Measurements from ENCODE around the gene MYOCOS. TPM values are rescaled to one million over a fixed set of nuclear protein-coding genes. Genes with fewer than 3 reads are reported as not detected.
"Not testable (repeated sequence)": the region's sequence is repeated elsewhere in the genome, so short reads cannot be mapped to it uniquely, and the experiment has no call there.

MYOCOS gene
- total RNA-seq, 1 experiment from 2014 or later = not detected

DNA sequence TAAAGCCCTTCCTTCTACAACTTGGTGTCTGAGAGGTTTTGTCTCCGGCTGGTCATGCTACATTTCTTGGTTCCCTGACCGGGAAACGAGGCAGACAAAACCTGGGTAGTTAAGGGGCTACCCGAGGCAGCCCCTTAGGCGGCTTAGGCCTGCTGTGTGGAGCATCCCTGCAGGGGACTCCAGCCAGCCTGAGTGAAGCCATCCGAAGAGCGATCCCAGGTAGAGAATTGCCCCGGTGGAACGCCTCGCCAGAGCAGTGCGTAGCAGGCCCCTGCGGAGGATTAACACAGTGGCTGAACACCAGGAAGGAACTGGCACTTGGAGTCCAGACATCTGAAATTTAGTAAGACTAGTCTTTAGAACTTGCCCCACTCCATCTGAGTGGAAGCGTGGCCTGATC, 21.2 kb upstream of the MYOCOS start:
- Histone ChIP-seq H3K4me3 (ENCODE audit: low read depth in 2 of 2, low read length in 2 of 2) (no peak overlapping the region), H3K27ac (ENCODE audit: low read length) (no peak overlapping the region), H3K4me1 (ENCODE audit: control insufficient read depth, insufficient read depth, low read length) (no peaks in the 10 kb centered on the region), H3K36me3 (ENCODE audit: control insufficient read depth, insufficient read depth, low read length) (no peaks in the 10 kb centered on the region), H3K9me3 (ENCODE audit: control insufficient read depth, insufficient read depth, low read depth, low read length) (no peaks in the 10 kb centered on the region), H3K27me3 (ENCODE audit: control insufficient read depth, insufficient read depth, low read length) (no peaks in the 10 kb centered on the region)
- TF ChIP-seq TCF7L2 (IDR thresholded peaks at IDR 0.05; ENCODE audit: low read depth, low read length) = no peak
- no peak for TF ChIP-seq SIN3A (IDR thresholded peaks at IDR 0.05; ENCODE audit: borderline replicate concordance, insufficient read depth, low read depth, low read length)
- TF ChIP-seq, protein P1, sequence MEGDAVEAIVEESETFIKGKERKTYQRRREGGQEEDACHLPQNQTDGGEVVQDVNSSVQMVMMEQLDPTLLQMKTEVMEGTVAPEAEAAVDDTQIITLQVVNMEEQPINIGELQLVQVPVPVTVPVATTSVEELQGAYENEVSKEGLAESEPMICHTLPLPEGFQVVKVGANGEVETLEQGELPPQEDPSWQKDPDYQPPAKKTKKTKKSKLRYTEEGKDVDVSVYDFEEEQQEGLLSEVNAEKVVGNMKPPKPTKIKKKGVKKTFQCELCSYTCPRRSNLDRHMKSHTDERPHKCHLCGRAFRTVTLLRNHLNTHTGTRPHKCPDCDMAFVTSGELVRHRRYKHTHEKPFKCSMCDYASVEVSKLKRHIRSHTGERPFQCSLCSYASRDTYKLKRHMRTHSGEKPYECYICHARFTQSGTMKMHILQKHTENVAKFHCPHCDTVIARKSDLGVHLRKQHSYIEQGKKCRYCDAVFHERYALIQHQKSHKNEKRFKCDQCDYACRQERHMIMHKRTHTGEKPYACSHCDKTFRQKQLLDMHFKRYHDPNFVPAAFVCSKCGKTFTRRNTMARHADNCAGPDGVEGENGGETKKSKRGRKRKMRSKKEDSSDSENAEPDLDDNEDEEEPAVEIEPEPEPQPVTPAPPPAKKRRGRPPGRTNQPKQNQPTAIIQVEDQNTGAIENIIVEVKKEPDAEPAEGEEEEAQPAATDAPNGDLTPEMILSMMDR (IDR thresholded peaks at IDR 0.05) = no peak
- TF ChIP-seq POLR2AphosphoS5 (IDR thresholded peaks at IDR 0.05; ENCODE audit: low read depth, low read length) = no peak
- TF ChIP-seq, protein P2, sequence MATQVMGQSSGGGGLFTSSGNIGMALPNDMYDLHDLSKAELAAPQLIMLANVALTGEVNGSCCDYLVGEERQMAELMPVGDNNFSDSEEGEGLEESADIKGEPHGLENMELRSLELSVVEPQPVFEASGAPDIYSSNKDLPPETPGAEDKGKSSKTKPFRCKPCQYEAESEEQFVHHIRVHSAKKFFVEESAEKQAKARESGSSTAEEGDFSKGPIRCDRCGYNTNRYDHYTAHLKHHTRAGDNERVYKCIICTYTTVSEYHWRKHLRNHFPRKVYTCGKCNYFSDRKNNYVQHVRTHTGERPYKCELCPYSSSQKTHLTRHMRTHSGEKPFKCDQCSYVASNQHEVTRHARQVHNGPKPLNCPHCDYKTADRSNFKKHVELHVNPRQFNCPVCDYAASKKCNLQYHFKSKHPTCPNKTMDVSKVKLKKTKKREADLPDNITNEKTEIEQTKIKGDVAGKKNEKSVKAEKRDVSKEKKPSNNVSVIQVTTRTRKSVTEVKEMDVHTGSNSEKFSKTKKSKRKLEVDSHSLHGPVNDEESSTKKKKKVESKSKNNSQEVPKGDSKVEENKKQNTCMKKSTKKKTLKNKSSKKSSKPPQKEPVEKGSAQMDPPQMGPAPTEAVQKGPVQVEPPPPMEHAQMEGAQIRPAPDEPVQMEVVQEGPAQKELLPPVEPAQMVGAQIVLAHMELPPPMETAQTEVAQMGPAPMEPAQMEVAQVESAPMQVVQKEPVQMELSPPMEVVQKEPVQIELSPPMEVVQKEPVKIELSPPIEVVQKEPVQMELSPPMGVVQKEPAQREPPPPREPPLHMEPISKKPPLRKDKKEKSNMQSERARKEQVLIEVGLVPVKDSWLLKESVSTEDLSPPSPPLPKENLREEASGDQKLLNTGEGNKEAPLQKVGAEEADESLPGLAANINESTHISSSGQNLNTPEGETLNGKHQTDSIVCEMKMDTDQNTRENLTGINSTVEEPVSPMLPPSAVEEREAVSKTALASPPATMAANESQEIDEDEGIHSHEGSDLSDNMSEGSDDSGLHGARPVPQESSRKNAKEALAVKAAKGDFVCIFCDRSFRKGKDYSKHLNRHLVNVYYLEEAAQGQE (IDR thresholded peaks at IDR 0.05; ENCODE audit: insufficient read depth in 1 of 2, low read depth in 2 of 2, low read length in 1 of 2) = no peak
- in situ Hi-C loops (cut with HindIII; ENCODE audit: low pct_unique_long_range_greater_than_20kb, low sequenced_read_pairs) = no loop called here
- ChIA-PET POLR2A (no interaction called here), CTCF (no interaction called here)
- intact Hi-C loops (cut with micrococcal nuclease; ENCODE audit: unreplicated experiment) = no loop called here
- ATAC-seq (no peak), DNase-seq (ENCODE audit: low read depth, low spot score) (no peak)
- BruUV-seq (replicated peaks) = no TSS peak

DNA sequence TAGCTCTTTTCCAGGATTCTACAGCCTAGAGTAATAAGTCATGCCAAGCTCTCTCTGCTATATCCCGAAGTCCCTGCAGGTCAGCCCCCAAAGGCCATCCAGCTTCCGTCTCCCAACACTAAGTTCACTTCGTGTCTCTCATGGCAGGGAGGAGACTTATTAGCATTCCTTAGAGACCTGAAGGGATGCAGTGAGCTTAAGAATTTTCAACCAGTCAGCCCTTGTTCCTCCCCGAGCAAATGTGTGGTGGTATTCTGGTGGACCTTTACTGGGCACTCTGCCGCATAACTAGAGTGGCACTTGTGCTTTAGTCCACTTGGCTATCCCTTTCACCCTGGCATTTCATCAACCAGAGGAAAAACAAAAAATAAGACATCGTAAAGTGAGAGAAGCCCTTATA, 19.0 kb upstream of the MYOCOS start:
- CTCF ChIA-PET; H3K27me3 ChIP-seq (ENCODE audit: control insufficient read depth, insufficient read depth, low read length); H3K4me1 ChIP-seq (ENCODE audit: control insufficient read depth, insufficient read depth, low read length); H3K27ac ChIP-seq (ENCODE audit: low read length); H3K4me3 ChIP-seq (ENCODE audit: low read depth in 2 of 2, low read length in 2 of 2); BruUV-seq (replicated peaks); in situ Hi-C loops (cut with HindIII; ENCODE audit: low pct_unique_long_range_greater_than_20kb, low sequenced_read_pairs); H3K36me3 ChIP-seq (ENCODE audit: control insufficient read depth, insufficient read depth, low read length); H3K9me3 ChIP-seq (ENCODE audit: control insufficient read depth, insufficient read depth, low read depth, low read length); intact Hi-C loops (cut with micrococcal nuclease; ENCODE audit: unreplicated experiment); POLR2A ChIA-PET; ATAC-seq; DNase-seq (ENCODE audit: low read depth, low spot score): not testable (repeated sequence)

DNA sequence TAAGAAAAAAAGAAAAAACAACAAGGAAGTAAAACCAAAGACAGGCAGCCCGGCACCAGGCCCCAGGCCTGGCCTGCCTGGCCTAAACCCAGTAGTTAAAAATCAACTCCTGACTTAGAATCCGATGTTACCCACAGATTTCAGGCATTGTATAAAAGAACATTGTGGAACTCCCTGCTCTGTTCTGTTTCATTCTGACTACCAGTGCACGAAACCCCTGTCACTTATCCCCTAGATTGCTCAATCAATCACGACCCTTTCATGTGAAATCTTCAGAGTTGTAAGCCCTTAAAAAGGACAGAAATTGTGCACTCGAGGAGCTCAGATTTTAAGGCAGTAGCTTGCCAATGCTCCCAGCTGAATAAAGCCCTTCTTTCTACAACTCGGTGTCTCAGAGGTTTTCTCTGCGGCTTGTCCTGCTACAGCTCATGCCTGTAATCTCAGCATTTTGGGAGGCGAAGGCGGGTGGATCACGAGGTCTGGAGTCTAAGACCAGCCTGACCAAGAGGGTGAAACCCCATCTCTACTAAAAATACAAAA, 15.6 kb upstream of the MYOCOS start:
- DNase-seq (ENCODE audit: low read depth, low spot score) = no peak
- TF ChIP-seq TCF7L2 (IDR thresholded peaks at IDR 0.05; ENCODE audit: low read depth, low read length) = no peak
- TF ChIP-seq, protein P1 (IDR thresholded peaks at IDR 0.05) = no peak
- TF ChIP-seq SIN3A (IDR thresholded peaks at IDR 0.05; ENCODE audit: borderline replicate concordance, insufficient read depth, low read depth, low read length) = no peak
- no peak for TF ChIP-seq POLR2AphosphoS5 (IDR thresholded peaks at IDR 0.05; ENCODE audit: low read depth, low read length)
- CTCF ChIA-PET = interaction anchor here (0.8 kb wide), 1 partner anchor 48 kb away, joined by 3 read pairs; no protein-coding TSS in a partner anchor
- Histone ChIP-seq H3K27ac (ENCODE audit: low read length) (no peak overlapping the region), H3K4me1 (ENCODE audit: control insufficient read depth, insufficient read depth, low read length) (no peaks in the 10 kb centered on the region), H3K36me3 (ENCODE audit: control insufficient read depth, insufficient read depth, low read length) (no peaks in the 10 kb centered on the region), H3K27me3 (ENCODE audit: control insufficient read depth, insufficient read depth, low read length) (no peaks in the 10 kb centered on the region), H3K9me3 (ENCODE audit: control insufficient read depth, insufficient read depth, low read depth, low read length) (no peaks in the 10 kb centered on the region), H3K4me3 (ENCODE audit: low read depth in 2 of 2, low read length in 2 of 2) (no peak overlapping the region)
- intact Hi-C loops (cut with micrococcal nuclease; ENCODE audit: unreplicated experiment) = no loop called here
- no peak for ATAC-seq
- POLR2A ChIA-PET = interaction anchor here (0.7 kb wide), 1 partner anchor 43 kb away, joined by 3 read pairs; no protein-coding TSS in a partner anchor
- in situ Hi-C loops (cut with HindIII; ENCODE audit: low pct_unique_long_range_greater_than_20kb, low sequenced_read_pairs) = no loop called here
- no TSS peak for BruUV-seq (replicated peaks)

Data from Panc1 (cell line).